ACHN (cell line): ENCODE results near the gene VWA8.
A peak's percentile ranks its signal among the peaks of the same experiment; 100 is the strongest.
"Not testable (repeated sequence)": the region's sequence is repeated elsewhere in the genome, so short reads cannot be mapped to it uniquely, and the experiment has no call there.

ENCODE experiments used
- DNase-seq: peaks from one replicate; pipeline ENCODE4 v3.0.0-alpha.2; 2015
- in situ Hi-C: cut with HindIII; loops from 2 replicates; pipeline ENCODE4 v1.10.0; 2017; ENCODE audit warnings: low sequenced_read_pairs, low pct_ligation_motif_present, low pct_unique_long_range_greater_than_20kb

VWA8 gene

DNA sequence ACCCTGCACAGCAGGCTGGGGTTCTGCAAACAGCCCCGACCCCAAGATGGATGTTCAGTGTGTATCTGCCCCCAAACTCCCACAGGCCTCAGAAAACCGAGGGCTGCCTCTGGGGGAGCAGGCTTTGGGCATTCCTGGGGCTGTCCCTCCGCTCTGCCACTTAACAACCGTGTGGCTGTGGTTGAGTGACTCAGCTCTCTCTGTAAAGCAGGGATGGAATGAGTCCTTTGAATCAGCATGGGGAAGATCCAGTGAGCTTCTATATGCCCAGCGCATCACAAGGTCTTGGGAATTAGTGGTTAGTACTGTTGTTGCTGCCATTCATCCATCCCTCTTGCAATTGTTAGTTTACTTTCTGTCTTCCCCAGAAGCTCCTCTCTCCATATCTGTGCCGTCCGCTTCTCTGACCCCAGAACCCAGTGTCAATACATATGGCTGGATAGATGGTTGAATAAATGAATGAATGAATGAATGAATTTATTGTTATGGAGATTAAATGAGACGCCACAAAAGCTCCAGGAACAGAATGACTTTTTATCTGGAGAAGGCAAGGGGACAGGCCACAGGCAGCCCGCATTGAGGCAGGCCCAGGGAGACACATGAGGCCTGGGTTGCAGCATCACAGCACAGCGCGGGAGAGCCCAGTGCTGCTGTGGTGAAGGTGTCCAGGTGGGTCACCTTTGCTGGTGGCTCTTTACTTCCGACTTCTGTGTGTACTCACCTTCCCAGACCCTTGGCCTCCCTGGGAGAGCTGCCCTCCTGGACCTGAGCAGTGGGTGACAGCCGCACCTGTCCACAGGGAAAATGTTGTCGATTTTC, 414.3 kb downstream of the VWA8 start:
- in situ Hi-C loops = no loop called here
- DNase-seq = peak; percentile 51

DNA sequence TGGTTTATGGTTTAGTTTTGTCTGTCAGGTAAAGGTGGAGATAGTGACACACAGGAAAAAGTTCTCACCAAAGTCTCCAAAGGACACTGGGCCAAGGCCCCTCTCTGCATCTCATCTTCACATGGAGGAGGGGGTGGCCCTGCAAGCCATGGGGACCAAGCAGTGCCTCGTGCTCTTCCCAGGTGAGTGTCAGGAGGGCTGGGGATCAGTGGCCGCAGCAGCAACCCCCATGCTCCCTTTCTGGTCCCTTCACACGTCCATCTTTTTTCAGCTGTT, 415.5 kb downstream of the VWA8 start:
- in situ Hi-C loops = no loop called here
- no peak for DNase-seq

DNA sequence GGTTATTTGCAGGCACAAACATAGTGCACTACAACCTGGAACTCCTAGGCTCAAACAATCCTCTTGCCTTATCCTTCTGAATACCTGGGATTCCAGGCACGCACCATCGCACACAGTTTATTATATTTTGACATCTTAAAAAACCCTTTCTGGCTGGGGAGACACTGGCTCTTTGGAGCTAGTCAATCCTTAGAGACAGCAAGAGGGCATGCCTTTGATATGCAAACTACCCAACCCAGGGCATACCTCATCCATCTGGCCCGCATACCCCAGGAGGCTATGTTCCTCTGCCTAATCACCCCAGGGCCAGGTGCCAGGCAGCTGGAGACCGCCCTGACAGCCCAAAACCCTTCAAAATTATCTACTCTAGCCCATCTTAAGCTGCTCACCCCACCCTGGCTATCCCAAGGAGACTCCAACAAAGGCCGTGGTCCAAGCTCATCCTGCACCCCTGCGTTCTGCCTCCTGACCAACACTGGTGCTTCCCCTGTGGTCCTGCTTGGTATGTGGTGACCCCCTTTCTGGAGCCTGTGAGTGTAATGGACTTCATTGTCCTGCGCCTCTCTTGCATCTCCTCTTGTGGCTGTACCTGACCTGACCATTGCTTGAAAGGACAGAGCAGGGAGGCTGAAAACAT, 417.1 kb downstream of the VWA8 start:
- in situ Hi-C loops = no loop called here

DNA sequence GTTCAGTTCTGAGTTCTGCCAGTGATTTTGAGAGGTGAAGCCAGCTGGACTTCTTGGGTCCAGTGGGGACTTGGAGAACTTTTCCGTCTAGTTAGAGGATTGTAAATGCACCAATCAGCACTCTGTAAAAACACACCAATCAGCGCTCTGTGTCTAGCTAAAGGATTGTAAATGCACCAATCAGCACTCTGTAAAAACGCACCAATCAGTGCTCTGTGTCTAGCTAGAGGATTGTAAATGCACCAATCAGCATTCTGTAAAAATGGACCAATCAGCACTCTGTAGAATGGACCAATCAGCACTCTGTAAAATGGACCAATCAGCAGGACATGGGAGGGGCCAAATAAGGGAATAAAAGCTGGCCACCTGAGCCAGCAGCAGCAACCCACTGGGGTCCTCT, 418.1 kb downstream of the VWA8 start:
- DNase-seq, in situ Hi-C loops: not testable (repeated sequence)

More for the DNA sequence above, 417.1 kb downstream of the VWA8 start:
- DNase-seq = no peak

DNA sequence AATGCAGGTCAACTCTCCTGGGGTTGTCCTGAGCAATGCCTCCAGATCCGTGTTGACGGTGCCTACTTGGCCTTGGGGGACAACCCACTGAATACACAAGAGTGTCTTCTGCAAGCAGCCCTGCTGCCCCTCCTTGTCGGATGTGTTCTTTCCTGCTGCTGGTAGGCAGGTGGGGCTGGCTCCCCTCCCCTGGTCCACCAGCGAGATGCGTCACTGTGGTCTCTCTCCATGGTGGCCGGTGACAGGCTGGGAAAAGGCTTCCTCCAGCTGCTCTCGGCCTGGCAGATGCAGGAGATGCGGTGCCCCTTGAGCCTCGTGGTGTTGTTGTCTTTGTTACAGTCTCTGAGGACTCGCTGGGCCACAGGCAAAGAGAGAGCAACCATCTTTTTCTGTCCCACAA, 418.6 kb downstream of the VWA8 start:
- in situ Hi-C loops = no loop called here
- no peak for DNase-seq

DNA sequence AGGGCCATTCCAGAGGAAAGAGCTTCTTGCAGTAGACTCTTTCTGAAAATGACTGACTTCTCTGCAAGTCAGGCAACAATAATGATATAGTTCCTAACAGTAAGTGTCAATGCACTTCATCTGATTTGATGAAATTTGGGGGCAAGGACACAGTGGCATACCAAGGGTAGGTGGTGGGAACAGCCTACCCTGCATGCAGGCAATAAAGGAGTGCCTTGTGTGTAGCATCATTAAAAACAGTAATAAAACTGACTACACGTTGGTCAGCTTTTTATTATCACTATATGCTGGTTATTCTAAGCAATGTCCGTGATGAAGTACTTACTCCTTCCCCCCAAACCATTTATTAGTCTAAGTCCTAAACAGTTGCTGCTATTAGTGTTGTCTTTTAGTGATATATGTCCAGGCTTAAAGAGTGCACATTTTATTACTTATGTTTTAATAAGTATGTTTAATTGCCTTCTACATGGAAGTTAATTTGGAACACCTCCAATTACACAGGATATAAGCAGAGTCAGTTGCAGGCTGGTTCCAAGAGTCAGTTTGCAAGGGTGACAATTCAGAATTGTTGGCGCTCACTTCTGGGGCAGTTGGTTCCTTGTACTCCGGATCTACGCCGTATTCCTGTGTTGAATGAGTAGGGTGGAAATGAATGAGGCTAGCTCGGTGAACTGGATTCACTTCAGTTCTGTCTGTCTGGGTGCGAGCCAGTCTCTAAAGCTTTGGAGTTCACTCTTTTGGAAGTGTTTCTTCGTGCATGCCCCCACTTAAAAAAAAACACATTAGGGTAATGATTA, 419.6 kb downstream of the VWA8 start:
- in situ Hi-C loops = no loop called here
- no peak for DNase-seq

DNA sequence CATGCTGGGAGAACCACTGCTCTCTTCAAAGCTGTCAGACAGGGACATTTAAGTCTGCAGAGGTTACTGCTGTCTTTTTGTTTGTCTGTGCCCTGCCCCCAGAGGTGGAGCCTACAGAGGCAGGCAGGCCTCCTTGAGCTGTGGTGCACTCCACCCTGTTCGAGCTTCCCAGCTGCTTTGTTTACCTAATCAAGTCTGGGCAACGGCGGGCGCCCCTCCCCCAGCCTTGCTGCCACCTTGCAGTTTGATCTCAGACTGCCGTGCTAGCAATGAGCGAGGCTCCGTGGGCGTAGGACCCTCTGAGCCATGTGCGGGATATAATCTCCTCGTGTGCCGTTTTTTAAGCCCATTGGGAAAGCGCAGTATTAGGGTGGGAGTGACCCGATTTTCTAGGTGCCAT, 420.7 kb downstream of the VWA8 start:
- in situ Hi-C loops, DNase-seq: not testable (repeated sequence)

DNA sequence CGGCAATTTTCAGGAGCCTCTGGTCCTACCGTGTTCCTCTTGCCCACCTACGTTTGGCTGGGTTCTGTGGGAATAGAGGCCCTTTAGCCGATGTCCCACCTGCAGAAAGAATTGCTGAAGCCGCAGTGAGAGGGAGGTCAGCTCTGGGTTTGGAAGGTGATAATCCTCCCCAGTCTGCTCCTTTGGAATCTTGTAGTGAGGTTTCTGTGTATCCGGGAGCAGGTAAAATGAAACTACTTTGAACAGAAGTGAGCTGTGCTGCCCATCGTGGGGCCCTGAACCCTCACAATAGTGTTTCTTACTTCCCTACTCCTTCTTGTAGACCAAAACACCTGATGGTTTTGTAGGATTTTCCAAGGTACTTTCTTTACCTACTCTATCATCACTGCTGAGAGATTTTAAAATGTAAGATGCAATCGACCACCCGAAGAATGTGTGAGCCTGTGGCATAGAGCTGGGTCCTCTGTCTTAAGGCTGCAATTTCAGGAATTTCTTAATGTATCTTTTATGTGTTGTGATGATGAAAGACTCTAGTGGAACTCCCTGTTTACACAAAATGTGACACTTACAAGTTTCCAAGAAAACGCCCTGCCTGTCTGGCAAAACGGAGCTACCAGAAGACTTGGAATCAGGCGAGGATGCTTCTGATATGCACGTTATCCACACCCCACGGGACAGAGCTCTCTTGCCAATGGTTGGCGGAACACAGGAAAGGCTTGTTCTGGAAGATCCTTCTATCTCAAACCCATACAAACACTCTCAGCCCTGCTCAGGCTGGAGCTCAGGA, 427.4 kb downstream of the VWA8 start:
- in situ Hi-C loops = no loop called here

DNA sequence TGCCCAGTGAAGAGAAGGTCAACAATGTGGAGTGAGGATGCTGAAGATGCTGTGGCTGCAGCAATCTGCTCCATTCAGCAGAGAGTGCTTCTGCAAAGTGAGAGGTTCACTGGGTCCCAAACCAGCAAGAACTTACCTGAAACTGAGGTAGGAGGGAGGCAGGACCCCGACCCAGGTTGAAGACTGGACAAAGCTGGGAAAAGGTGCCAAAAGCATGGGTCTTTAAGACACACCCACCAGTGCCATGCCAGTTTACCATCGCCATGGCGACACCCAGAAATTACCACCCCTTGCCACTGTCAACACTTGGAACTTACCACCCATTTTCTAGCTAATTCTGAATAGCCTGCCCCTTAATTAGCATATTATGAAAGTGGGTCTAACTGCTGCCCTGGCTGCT, 432.9 kb downstream of the VWA8 start:
- in situ Hi-C loops = no loop called here
- no peak for DNase-seq

More for the DNA sequence above, 427.4 kb downstream of the VWA8 start:
- no peak for DNase-seq

DNA sequence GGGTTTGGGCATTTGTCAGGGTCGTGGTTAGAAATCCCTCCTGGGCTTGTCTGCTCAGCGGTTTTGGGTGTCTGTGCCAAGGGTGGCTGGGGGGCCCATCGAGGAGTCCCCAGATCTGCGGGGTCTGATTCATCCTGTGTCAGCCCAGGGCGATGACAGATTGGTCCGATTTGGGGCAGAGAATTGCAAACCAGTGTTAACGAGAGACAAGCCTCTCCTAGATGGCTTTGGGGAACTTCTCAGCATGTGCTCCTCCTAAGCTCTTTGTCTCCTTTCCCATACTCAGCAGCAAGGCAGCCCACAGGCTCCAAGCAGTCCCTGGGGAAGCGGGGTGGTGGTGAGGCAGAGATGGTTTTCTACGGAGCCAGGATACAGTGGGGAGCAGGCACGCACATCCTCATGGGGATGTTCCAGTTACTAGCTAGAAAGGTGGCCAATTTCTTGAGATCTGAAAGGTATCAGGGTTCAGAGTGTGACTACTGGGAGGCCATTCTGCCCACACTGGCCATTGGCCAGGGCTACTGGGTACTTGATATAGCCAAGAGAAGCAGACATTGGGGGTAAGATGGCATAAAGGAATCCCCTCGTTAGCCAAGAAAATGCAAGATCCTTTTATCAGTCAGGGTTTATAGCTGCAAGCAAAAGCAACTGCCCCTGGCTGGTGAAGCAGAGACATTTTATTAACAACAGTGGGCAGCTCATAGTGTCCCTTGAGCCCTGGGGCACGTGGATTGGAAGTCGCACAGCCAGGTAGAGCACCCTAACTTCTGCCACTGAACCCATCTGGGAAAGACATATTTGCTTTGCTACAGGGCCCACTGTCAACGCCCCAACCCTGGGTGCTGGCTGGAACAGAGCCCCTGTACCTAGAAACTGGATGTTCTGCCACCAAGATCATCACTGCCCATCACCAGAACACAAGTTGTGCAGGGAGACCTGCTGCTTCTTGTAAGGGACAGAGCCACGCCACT, 440.0 kb downstream of the VWA8 start:
- DNase-seq = no peak
- in situ Hi-C loops = no loop called here

DNA sequence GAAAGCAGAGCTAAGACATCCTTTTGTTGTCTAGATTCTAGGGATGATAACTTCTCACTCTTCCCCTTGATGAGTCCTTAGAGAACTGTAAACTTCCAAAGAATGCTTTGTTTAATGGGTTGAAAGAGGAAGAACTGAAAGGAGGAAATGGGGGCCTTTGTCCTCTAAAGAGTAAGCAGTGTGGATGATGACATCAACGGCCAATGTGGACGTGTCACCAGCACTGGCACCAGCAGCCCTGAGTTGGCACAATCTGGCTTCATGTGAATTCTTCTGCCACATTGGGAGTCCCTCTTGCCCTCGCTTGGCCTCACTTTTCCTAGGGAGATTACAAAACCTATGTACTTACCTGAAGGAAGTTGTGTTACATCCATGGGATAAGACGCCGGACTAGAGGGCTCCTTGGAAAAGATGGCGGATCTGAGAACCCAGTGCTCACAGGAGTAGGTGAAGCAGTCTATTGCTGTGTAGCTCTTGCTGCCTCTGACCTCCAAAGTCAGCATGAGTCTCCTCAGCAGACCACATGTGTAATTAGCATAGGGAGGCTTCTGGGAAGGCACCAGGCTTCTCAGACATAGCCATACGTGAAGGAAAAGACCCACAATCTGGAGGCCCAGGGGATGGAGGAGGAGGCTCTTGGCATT, 440.8 kb downstream of the VWA8 start:
- in situ Hi-C loops = no loop called here
- no peak for DNase-seq
